Measurements from ENCODE around the gene TRRAP.

DNA sequence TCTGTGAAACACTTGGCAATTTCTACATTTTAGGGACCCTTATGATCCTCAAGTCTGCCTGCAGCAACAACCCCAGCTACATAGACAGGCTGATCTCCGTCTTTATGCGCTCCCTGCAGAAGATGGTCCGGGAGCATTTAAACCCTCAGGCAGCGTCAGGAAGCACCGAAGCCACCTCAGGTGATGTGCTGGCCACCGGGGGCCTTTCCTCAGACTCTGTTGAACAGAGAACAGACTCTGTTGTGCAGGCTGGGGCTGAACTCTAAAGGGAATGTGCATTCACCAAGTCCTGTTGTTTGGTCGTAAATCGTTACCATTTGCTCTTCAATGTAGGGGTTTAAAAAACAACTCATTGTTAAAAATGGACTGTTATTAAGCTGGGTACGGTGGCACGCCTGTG, 86.3 kb downstream of the TRRAP start:
- TF ChIP-seq, protein P1, sequence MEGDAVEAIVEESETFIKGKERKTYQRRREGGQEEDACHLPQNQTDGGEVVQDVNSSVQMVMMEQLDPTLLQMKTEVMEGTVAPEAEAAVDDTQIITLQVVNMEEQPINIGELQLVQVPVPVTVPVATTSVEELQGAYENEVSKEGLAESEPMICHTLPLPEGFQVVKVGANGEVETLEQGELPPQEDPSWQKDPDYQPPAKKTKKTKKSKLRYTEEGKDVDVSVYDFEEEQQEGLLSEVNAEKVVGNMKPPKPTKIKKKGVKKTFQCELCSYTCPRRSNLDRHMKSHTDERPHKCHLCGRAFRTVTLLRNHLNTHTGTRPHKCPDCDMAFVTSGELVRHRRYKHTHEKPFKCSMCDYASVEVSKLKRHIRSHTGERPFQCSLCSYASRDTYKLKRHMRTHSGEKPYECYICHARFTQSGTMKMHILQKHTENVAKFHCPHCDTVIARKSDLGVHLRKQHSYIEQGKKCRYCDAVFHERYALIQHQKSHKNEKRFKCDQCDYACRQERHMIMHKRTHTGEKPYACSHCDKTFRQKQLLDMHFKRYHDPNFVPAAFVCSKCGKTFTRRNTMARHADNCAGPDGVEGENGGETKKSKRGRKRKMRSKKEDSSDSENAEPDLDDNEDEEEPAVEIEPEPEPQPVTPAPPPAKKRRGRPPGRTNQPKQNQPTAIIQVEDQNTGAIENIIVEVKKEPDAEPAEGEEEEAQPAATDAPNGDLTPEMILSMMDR (tag by site-specific recombination; IDR thresholded peaks at IDR 0.05) = no peak
- TF ChIP-seq ZNF335 (tag by site-specific recombination; conservative IDR thresholded peaks at IDR 0.05) (no peak), GLI4 (tag by site-specific recombination; IDR thresholded peaks at IDR 0.05) (no peak), PATZ1 (tag by site-specific recombination; IDR thresholded peaks at IDR 0.05) (no peak), ZBTB10 (tag by site-specific recombination; IDR thresholded peaks at IDR 0.05) (no peak), ZNF174 (tag by site-specific recombination; IDR thresholded peaks at IDR 0.05) (no peak), ZBTB6 (tag by site-specific recombination; IDR thresholded peaks at IDR 0.05) (no peak)
- TF ChIP-seq, protein P2, sequence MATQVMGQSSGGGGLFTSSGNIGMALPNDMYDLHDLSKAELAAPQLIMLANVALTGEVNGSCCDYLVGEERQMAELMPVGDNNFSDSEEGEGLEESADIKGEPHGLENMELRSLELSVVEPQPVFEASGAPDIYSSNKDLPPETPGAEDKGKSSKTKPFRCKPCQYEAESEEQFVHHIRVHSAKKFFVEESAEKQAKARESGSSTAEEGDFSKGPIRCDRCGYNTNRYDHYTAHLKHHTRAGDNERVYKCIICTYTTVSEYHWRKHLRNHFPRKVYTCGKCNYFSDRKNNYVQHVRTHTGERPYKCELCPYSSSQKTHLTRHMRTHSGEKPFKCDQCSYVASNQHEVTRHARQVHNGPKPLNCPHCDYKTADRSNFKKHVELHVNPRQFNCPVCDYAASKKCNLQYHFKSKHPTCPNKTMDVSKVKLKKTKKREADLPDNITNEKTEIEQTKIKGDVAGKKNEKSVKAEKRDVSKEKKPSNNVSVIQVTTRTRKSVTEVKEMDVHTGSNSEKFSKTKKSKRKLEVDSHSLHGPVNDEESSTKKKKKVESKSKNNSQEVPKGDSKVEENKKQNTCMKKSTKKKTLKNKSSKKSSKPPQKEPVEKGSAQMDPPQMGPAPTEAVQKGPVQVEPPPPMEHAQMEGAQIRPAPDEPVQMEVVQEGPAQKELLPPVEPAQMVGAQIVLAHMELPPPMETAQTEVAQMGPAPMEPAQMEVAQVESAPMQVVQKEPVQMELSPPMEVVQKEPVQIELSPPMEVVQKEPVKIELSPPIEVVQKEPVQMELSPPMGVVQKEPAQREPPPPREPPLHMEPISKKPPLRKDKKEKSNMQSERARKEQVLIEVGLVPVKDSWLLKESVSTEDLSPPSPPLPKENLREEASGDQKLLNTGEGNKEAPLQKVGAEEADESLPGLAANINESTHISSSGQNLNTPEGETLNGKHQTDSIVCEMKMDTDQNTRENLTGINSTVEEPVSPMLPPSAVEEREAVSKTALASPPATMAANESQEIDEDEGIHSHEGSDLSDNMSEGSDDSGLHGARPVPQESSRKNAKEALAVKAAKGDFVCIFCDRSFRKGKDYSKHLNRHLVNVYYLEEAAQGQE (tag by site-specific recombination; IDR thresholded peaks at IDR 0.05) = no peak

All from HEK293 (cell line).